Small intestine (tissue), 7 donors: ENCODE measurements around the gene SRGAP3. TPM values are rescaled to one million over a fixed set of nuclear protein-coding genes. Genes with fewer than 3 reads are reported as not detected.

ENCODE experiments used
- DNase-seq, 2 donors: peaks; one replicate each; pipeline versions ENCODE4 v3.0.0 to v3.0.0-alpha.2; 2013
- FAIRE-seq: peaks from 2 replicates; lab custom pipeline; 2012; peaks lifted over from hg19 to GRCh38; lab: Jason Lieb, UNC
- H3K27ac ChIP-seq, 3 donors: one replicate each; pipeline ENCODE4 v1.5.1; 2013; ENCODE audit warnings: low read length in 2 of 3, mild to moderate bottlenecking in 2 of 3, control low read depth in 1 of 3, inconsistent platforms in 1 of 3, low read depth in 1 of 3, moderate library complexity in 1 of 3
- H3K27me3 ChIP-seq, 3 donors: one replicate each; pipeline ENCODE4 v1.6.1; 2013; ENCODE audit warnings: low read length in 3 of 3, inconsistent platforms in 1 of 3; ENCODE audit not compliant: control insufficient read depth in 3 of 3, insufficient read depth in 3 of 3
- H3K36me3 ChIP-seq, 3 donors: one replicate each; pipeline ENCODE4 v1.6.1; 2013; ENCODE audit warnings: low read length in 3 of 3, inconsistent platforms in 1 of 3, low read depth in 1 of 3, mild to moderate bottlenecking in 1 of 3, moderate library complexity in 1 of 3; ENCODE audit not compliant: control insufficient read depth in 3 of 3, insufficient read depth in 2 of 3
- H3K4me1 ChIP-seq, 3 donors: one replicate each; pipeline ENCODE4 v1.6.1; 2013; ENCODE audit warnings: low read length in 2 of 3, inconsistent platforms in 1 of 3, low read depth in 1 of 3, mild to moderate bottlenecking in 1 of 3, moderate library complexity in 1 of 3; ENCODE audit not compliant: control insufficient read depth in 3 of 3, insufficient read depth in 2 of 3
- H3K4me3 ChIP-seq, 3 donors: one replicate each; pipeline ENCODE4 v1.5.1; 2013; ENCODE audit warnings: low read length in 3 of 3, control low read depth in 1 of 3, inconsistent platforms in 1 of 3, low read depth in 1 of 3, mild to moderate bottlenecking in 1 of 3, moderate library complexity in 1 of 3
- H3K9me3 ChIP-seq, 2 donors: one replicate each; pipeline ENCODE4 v1.6.1; 2013; ENCODE audit warnings: low read depth in 1 of 2, low read length in 1 of 2; ENCODE audit not compliant: control insufficient read depth in 2 of 2, insufficient read depth in 1 of 2
- WGBS, 3 donors: extraction: QIAGEN DNeasy Blood & Tissue Kit; methylation state at CpG; one replicate each; pipeline ENCODE4 v1.1.7; 2013; 5-methylcytosine and 5-hydroxymethylcytosine counted together
- polyA plus RNA-seq, 4 donors: library from polyadenylated mRNA; stranded (reverse) in 3 of 4; unstranded in 1 of 4; fragments of 200-250 nt in 3 of 4; fragments of 120-200 nt in 1 of 4; gene quantifications; one replicate each; pipeline versions ENCODE4 v1.2.1 to v1.2.3, GENCODE V29; 2013
- donor health status: healthy with polysubstance abuse.
- donor health status: control.
- donor health status: control.
- donor health status: Bipolar disorder and iron deficiency.
- donor health status: healthy.

SRGAP3 gene
- polyA plus RNA-seq, 4 donors, result 0.22 to 2.7 (median 1.2) TPM

DNA sequence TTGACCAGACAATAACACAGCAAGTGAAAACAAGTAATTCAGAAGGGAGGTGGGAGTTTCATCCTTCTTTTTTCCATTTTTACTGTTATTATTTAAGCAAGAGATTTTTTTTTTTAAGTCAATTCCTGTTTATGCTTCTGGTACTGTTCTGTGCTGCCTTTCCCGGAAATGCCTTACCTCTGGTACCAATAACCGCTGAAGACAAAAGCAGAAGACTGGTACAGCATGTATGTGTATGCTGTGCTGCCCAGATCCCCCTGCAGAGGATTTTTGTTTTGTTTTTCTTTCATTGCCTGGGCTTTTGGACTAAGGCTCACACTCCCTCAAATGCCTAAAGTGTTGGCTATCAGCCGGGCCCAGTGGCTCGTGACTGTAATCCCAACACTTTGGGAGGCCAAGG, 21.3 kb upstream of the SRGAP3 start:
- H3K27ac ChIP-seq, result no peak overlapping the region
- peaks cover 0 to 3% of the 10 kb centered on the region in 2 donors for H3K9me3 ChIP-seq
- no peaks in the 10 kb centered on the region for H3K36me3 ChIP-seq
- no peak overlapping the region for H3K4me3 ChIP-seq
- FAIRE-seq, result no peak
- no peaks in the 10 kb centered on the region for H3K4me1 ChIP-seq
- 80 to 97% (median 89%) methylated on average over 4 of the region's 4 CpGs for WGBS, 3 donors
- no peaks in the 10 kb centered on the region for H3K27me3 ChIP-seq
- no peak for DNase-seq

GRCh38 chr3:9266716-9267115, 17.3 kb upstream of the SRGAP3 start:
- WGBS, 3 donors, result 94 to 97% (median 95%) methylated on average over 3 of the region's 3 CpGs
- Histone ChIP-seq H3K9me3 (no peaks in the 10 kb centered on the region), H3K36me3 (no peaks in the 10 kb centered on the region), H3K27me3 (no peaks in the 10 kb centered on the region), H3K4me3 (no peak overlapping the region), H3K27ac (no peak overlapping the region), H3K4me1 (no peaks in the 10 kb centered on the region)
- DNase-seq, result no peak
- FAIRE-seq, result no peak

- 87 to 92% (median 89%) methylated on average over 12 of the region's 12 CpGs for WGBS, 3 donors
- no peak for FAIRE-seq
- Histone ChIP-seq H3K27me3 (no peaks in the 10 kb centered on the region), H3K36me3 (no peaks in the 10 kb centered on the region), H3K9me3 (peaks cover 0 to 3% of the 10 kb centered on the region in 2 donors), H3K27ac (no peak overlapping the region), H3K4me3 (no peak overlapping the region), H3K4me1 (no peaks in the 10 kb centered on the region)
- no peak for DNase-seq
These were observed 10.9 kb upstream of the SRGAP3 start for GRCh38 chr3:9260305-9260704.

- DNase-seq, result no peak
- Histone ChIP-seq H3K36me3 (no peaks in the 10 kb centered on the region), H3K4me3 (no peak overlapping the region), H3K27ac (no peak overlapping the region), H3K27me3 (no peaks in the 10 kb centered on the region), H3K9me3 (peaks cover 0 to 3% of the 10 kb centered on the region in 2 donors), H3K4me1 (no peaks in the 10 kb centered on the region)
- WGBS, 3 donors, result 92 to 97% (median 96%) methylated on average over 2 of the region's 2 CpGs
- FAIRE-seq, result no peak
These were observed 7.6 kb upstream of the SRGAP3 start for GRCh38 chr3:9257092-9257491.

- Histone ChIP-seq H3K4me1 (no peaks in the 10 kb centered on the region), H3K27me3 (no peaks in the 10 kb centered on the region), H3K36me3 (no peaks in the 10 kb centered on the region), H3K27ac (no peak overlapping the region), H3K9me3 (peaks cover 0 to 3% of the 10 kb centered on the region in 2 donors), H3K4me3 (no peak overlapping the region)
- DNase-seq, result no peak
- WGBS, 3 donors, result 81 to 87% (median 86%) methylated on average over 4 of the region's 4 CpGs
- no peak for FAIRE-seq
These were observed 6.5 kb upstream of the SRGAP3 start for GRCh38 chr3:9255976-9256375.

GRCh38 chr3:9254764-9255163, 5.3 kb upstream of the SRGAP3 start:
- DNase-seq (no peak), FAIRE-seq (no peak)
- H3K36me3 ChIP-seq, result no peaks in the 10 kb centered on the region
- H3K4me1 ChIP-seq, result peaks cover 0 to 2% (median 0%) of the 10 kb centered on the region in 3 donors
- 71 to 85% (median 75%) methylated on average over 1 of the region's 1 CpG for WGBS, 3 donors
- peaks cover 0 to 3% of the 10 kb centered on the region in 2 donors for H3K9me3 ChIP-seq
- H3K27me3 ChIP-seq, result no peaks in the 10 kb centered on the region
- no peak overlapping the region for H3K27ac ChIP-seq
- no peak overlapping the region for H3K4me3 ChIP-seq

GRCh38 chr3:9253327-9253726, 3.9 kb upstream of the SRGAP3 start:
- FAIRE-seq (no peak), DNase-seq (no peak)
- H3K4me3 ChIP-seq, result no peak overlapping the region
- H3K9me3 ChIP-seq, result peaks cover 0 to 3% of the 10 kb centered on the region in 2 donors
- H3K27me3 ChIP-seq, result no peaks in the 10 kb centered on the region
- H3K27ac ChIP-seq, result no peak overlapping the region
- 65 to 72% (median 68%) methylated on average over 7 of the region's 7 CpGs for WGBS, 3 donors
- peaks cover 0 to 3% (median under 1%) of the 10 kb centered on the region in 3 donors for H3K4me1 ChIP-seq
- no peaks in the 10 kb centered on the region for H3K36me3 ChIP-seq

DNA sequence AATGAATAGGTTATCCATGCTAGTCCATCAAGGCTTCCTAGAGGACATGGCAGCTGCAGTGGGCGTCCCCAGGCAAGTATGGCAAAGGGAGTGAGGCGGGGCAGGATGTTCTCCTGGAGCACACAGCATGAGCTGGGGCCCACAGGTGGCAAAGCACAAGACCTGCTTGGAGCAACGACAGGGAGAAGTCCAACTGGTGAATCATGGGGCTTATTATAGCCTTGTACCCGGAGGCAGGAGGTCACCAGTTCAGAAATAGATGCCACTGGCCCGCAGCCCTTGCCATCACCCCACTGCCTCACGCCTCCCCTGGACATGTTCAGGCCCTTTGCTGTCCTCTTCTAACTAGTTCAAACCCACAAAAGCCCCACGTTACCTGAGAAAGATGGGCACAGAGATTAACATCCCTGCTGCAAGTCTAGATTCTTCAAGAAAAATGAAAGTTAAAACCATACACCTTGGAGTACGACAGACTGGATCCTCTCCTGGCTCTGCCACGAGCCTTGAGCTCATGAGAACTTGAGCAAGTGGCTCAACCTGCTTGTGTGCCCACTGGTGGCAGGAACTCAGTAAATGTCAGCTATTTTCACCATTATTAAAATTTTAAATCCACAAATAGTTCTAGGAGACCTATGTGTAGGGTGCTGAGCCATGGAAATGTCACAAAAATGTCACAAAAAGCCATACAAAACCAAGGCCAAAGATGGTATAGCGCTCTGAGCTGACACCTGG, 1.8 kb upstream of the SRGAP3 start:
- peak in 1 of 2 donors; percentile 18 for DNase-seq
- no peak overlapping the region for H3K4me3 ChIP-seq
- FAIRE-seq, result no peak
- no peak overlapping the region for H3K27ac ChIP-seq
- 80 to 83% (median 80%) methylated on average over 10 of the region's 10 CpGs for WGBS, 3 donors
- H3K9me3 ChIP-seq, result no peaks in the 10 kb centered on the region
- H3K27me3 ChIP-seq, result no peaks in the 10 kb centered on the region
- H3K4me1 ChIP-seq, result peaks cover 0 to 8% (median 5%) of the 10 kb centered on the region in 3 donors
- H3K36me3 ChIP-seq, result no peaks in the 10 kb centered on the region
